ENCODE measurements around the gene GJD4. TPM values are rescaled to one million over a fixed set of nuclear protein-coding genes. Genes with fewer than 3 reads are reported as not detected.

The GJD4 gene
- total RNA-seq, 1 donor = 0.09 TPM

DNA sequence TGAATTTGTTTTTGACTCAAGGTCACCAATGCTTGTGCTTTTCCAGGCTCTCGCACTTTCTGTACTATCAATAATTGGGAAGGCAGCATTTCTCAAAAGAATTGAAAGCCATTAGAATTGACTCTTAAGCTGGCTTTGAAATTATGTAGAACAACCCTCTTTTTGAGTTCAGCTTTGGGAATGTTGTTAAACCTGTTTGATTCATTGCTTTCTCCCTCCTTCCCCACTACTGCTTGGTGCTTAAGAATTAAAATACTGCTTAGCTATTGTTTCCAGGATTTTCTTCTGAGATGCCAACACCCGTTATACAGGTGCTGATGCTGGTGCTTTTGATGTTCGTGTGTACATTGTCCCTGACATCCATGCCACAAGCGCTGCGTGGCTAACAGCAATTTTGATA is 52.5 kb downstream of the GJD4 start:
- TF ChIP-seq, protein P1, sequence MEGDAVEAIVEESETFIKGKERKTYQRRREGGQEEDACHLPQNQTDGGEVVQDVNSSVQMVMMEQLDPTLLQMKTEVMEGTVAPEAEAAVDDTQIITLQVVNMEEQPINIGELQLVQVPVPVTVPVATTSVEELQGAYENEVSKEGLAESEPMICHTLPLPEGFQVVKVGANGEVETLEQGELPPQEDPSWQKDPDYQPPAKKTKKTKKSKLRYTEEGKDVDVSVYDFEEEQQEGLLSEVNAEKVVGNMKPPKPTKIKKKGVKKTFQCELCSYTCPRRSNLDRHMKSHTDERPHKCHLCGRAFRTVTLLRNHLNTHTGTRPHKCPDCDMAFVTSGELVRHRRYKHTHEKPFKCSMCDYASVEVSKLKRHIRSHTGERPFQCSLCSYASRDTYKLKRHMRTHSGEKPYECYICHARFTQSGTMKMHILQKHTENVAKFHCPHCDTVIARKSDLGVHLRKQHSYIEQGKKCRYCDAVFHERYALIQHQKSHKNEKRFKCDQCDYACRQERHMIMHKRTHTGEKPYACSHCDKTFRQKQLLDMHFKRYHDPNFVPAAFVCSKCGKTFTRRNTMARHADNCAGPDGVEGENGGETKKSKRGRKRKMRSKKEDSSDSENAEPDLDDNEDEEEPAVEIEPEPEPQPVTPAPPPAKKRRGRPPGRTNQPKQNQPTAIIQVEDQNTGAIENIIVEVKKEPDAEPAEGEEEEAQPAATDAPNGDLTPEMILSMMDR (IDR thresholded peaks at IDR 0.05; ENCODE audit: insufficient read depth, low read length) = no peak
- H3K4me3 ChIP-seq (ENCODE audit: low read depth, low read length) = no peak overlapping the region
- DNase-seq (ENCODE audit: low read depth) = no peak

Other genes starting within 250 kb of the GJD4 start
- gene FZD8, start 37.0 kb downstream of the GJD4 start, total RNA-seq (ENCODE audit: low replicate concordance) = 8.8 and 15.4 TPM in 2 replicates